Measurements from ENCODE around the gene S100A9. TPM values are rescaled to one million over a fixed set of nuclear protein-coding genes. Genes with fewer than 3 reads are reported as not detected.

S100A9 gene
- total RNA-seq, 1 experiment from 2014 or later: 0.59 TPM

DNA sequence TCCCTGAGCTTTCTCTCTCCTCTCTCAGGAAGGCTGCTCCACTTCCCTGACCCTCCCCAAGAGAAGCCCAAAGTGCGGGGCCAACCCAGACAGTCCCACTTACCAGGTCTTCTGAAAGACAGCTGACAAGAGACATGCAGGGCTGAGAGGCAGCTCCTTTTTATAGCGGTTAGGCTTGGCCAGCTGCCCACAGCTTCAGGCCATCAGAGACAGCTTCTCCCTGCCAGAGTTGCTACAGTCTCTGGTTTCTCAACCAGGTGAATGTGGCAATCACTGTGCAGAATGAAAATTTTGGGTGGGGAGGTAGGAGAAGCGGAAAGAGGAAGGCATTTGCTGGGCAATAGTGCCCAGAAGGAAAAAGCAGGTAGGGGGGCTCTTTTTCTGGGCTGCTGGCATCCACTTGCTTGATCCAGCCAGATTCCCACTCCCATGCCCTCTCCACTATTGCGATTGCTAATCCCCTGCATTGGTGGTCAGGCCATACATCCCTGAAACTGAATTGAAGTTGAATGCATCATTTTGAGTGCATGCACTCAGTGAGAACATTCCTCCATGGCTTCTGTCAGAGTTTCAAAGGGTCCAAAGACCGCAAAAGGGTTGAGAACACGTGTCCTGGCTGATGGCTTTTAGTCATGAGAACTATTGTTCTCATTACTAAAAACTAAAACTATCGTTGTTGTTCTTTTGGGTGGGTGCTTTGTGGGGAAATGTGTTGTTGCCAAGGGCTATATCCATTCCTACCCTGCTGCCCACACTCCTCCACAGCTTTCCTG, 33.5 kb downstream of the S100A9 start, which contains the start of gene S100A8:
Gene S100A8, minus strand, starts transcription at position 136 of the 773 bp plus-strand sequence. CDS start 538 bp downstream, outside the sequence.
- Histone ChIP-seq H3K27me3 (ENCODE audit: insufficient read depth, low read length) (peaks cover 76% of the 10 kb centered on the region), H2AFZ (ENCODE audit: low read depth, low read length, poor library complexity, severe bottlenecking) (no peak within 1 kb of the TSS), H3K9me2 (ENCODE audit: insufficient read depth) (no peaks in the 10 kb centered on the region), H3K4me3 (replicated peaks in 1 of 2; ENCODE audit: low read depth in 1 of 2, low read length in 2 of 2) (no peak within 1 kb of the TSS), H4K20me1 (ENCODE audit: insufficient read depth) (no peaks in the 10 kb centered on the region), H3K4me1 (ENCODE audit: control insufficient read depth in 1 of 2, insufficient read depth in 2 of 2, low read length in 2 of 2) (no peaks in the 10 kb centered on the region), H3K9me3 (ENCODE audit: control insufficient read depth in 1 of 2, insufficient read depth in 1 of 2, low read depth in 1 of 2, low read length in 2 of 2) (no peaks in the 10 kb centered on the region), H3K4me2 (ENCODE audit: low read length) (no peak within 1 kb of the TSS), H3K9ac (ENCODE audit: low read length) (no peak within 1 kb of the TSS), H3K36me3 (ENCODE audit: control insufficient read depth in 1 of 2, insufficient read depth in 2 of 2, low read length in 2 of 2) (no peaks in the 10 kb centered on the region), H3K79me2 (ENCODE audit: insufficient read depth, low read length) (no peaks in the 10 kb centered on the region), H3K27ac (ENCODE audit: low read depth, low read length) (no peak within 1 kb of the TSS)
- TF ChIP-seq SIN3A (IDR thresholded peaks at IDR 0.05; ENCODE audit: low read depth) (no peak), ELF1 (IDR thresholded peaks at IDR 0.05; ENCODE audit: borderline replicate concordance, low read depth) (no peak), ZNF274 (IDR thresholded peaks at IDR 0.05; ENCODE audit: low read depth, low read length) (no peak), POLR2A (IDR thresholded peaks at IDR 0.05; ENCODE audit: borderline replicate concordance, extremely low read depth, insufficient read depth, insufficient read length) (no peak), EZH2 (IDR thresholded peaks at IDR 0.05) (no peak), FOSL1 (IDR thresholded peaks at IDR 0.05; ENCODE audit: low read depth) (no peak), JUND (IDR thresholded peaks at IDR 0.05) (no peak), TCF7L2 (IDR thresholded peaks at IDR 0.05; ENCODE audit: borderline replicate concordance, extremely low read depth, insufficient read depth, insufficient read length) (no peak), CTCF (IDR thresholded peaks at IDR 0.05 in 2 of 3, conservative IDR thresholded peaks at IDR 0.05 in 1 of 3; ENCODE audit: borderline replicate concordance in 1 of 3, insufficient read depth in 1 of 3, low read depth in 2 of 3, low read length in 2 of 3) (no peak), SRF (IDR thresholded peaks at IDR 0.05; ENCODE audit: low read depth) (no peak), YY1 (IDR thresholded peaks at IDR 0.05; ENCODE audit: extremely low read depth, insufficient replicate concordance, low read depth, low read length) (no peak), REST (IDR thresholded peaks at IDR 0.05; ENCODE audit: low read depth) (no peak)
- DNase-seq (ENCODE audit: low read depth, low spot score) (no peak), ATAC-seq (no peak)
- intact Hi-C loops (cut with micrococcal nuclease): no loop called here
- POLR2A ChIA-PET: no interaction called here
- RAD21 ChIA-PET (ENCODE audit: low non-redundant PET in 1 of 2, low total read pairs in 2 of 2, uncharacterized antibody in 2 of 2, unreplicated experiment in 2 of 2): no interaction called here
- CTCF ChIA-PET: no interaction called here
- no TSS peak for BruUV-seq (replicated peaks)
